Stimulated activated CD4-positive, alpha-beta T cell treated with anti-CD3 and anti-CD28 coated beads, Interleukin-4, amount 100 ng/mL, for 24 hours (primary cell): Measurements from ENCODE around the gene THOP1.

ENCODE experiments used
- DNase-seq: peaks from one replicate; pipeline ENCODE4 v3.0.0-alpha.2; 2020

THOP1 gene

GRCh38 chr19:2804156-2805004 lies 19.1 kb downstream of the THOP1 start:
- no peak for DNase-seq

- DNase-seq, result no peak
Measured at GRCh38 chr19:2805261-2805900, 20.1 kb downstream of the THOP1 start.

- DNase-seq, result no peak
Measured at GRCh38 chr19:2805991-2806649, 20.8 kb downstream of the THOP1 start.

- DNase-seq, result no peak
Measured at GRCh38 chr19:2806736-2807378, 21.6 kb downstream of the THOP1 start.

GRCh38 chr19:2807379-2808128 lies 22.3 kb downstream of the THOP1 start:
- no peak for DNase-seq

- DNase-seq, result no peak
Measured at GRCh38 chr19:2808129-2808941, 23.0 kb downstream of the THOP1 start.

- DNase-seq, result no peak
Measured at GRCh38 chr19:2809387-2810140, 24.3 kb downstream of the THOP1 start.

- DNase-seq, result no peak
Measured at GRCh38 chr19:2810141-2811091, 25.1 kb downstream of the THOP1 start.

- no peak for DNase-seq
Measured at GRCh38 chr19:2811221-2811722, 26.0 kb downstream of the THOP1 start.

GRCh38 chr19:2811735-2812413 lies 26.6 kb downstream of the THOP1 start:
- DNase-seq, result no peak

GRCh38 chr19:2812414-2813234 lies 27.3 kb downstream of the THOP1 start:
- DNase-seq, result no peak

- DNase-seq, result no peak
Measured at GRCh38 chr19:2813235-2814160, 28.2 kb downstream of the THOP1 start.

- no peak for DNase-seq
Measured at GRCh38 chr19:2814426-2814825, 29.1 kb downstream of the THOP1 start.

- no peak for DNase-seq
Measured at GRCh38 chr19:2815191-2815614, 29.9 kb downstream of the THOP1 start.

GRCh38 chr19:2815923-2816322 lies 30.6 kb downstream of the THOP1 start:
- no peak for DNase-seq

GRCh38 chr19:2816641-2817040 lies 31.3 kb downstream of the THOP1 start:
- DNase-seq, result no peak
